Measurements from ENCODE around the gene KCNAB1. TPM values are rescaled to one million over a fixed set of nuclear protein-coding genes. Genes with fewer than 3 reads are reported as not detected.
"Not testable (repeated sequence)": the region's sequence is repeated elsewhere in the genome, so short reads cannot be mapped to it uniquely, and the experiment has no call there.

KCNAB1 gene
- total RNA-seq, 3 donors from 2014 or later, result 0.65 to 13.5 (median 1.2) TPM

DNA sequence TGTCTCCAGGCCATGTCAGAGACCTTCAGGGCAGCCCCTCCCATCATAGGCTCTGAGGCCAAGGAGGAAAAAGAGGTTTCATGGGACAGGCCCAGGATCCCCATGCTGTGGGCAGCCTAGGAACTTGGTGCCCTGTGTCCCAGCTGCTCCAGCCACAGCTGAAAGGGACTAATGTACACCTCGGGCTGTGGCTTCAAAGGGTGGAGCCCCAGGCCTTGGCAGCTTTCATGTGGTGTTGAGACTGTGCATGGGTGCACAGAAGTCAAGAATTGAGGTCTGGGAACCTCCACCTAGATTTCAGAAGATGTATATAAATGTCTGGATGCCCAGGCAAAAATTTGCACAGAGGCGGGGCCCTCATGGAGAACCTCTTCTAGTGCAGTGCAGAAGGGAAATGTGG, 441.2 kb downstream of the KCNAB1 start:
- Histone ChIP-seq H3K9me3 (no peaks in the 10 kb centered on the region), H3K36me3 (ENCODE audit: low read depth) (no peaks in the 10 kb centered on the region), H3K4me1 (ENCODE audit: low read depth) (no peaks in the 10 kb centered on the region), H3K4me3 (no peak overlapping the region)
- DNase-seq (no peak), ATAC-seq (peak; percentile 37)
- intact Hi-C loops (cut with DNase I, micrococcal nuclease), result loop anchor here in 1 of 2 donors (10.0 kb wide), 1 partner anchor 103 kb away; no protein-coding TSS in a partner anchor
- TF ChIP-seq, protein P1, sequence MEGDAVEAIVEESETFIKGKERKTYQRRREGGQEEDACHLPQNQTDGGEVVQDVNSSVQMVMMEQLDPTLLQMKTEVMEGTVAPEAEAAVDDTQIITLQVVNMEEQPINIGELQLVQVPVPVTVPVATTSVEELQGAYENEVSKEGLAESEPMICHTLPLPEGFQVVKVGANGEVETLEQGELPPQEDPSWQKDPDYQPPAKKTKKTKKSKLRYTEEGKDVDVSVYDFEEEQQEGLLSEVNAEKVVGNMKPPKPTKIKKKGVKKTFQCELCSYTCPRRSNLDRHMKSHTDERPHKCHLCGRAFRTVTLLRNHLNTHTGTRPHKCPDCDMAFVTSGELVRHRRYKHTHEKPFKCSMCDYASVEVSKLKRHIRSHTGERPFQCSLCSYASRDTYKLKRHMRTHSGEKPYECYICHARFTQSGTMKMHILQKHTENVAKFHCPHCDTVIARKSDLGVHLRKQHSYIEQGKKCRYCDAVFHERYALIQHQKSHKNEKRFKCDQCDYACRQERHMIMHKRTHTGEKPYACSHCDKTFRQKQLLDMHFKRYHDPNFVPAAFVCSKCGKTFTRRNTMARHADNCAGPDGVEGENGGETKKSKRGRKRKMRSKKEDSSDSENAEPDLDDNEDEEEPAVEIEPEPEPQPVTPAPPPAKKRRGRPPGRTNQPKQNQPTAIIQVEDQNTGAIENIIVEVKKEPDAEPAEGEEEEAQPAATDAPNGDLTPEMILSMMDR (IDR thresholded peaks at IDR 0.05), result no peak

- DNase-seq; H3K4me3 ChIP-seq; H3K36me3 ChIP-seq (ENCODE audit: low read depth); H3K9me3 ChIP-seq; H3K4me1 ChIP-seq (ENCODE audit: low read depth); ATAC-seq: not testable (repeated sequence)
- intact Hi-C loops (cut with DNase I, micrococcal nuclease), result loop anchor here in 1 of 2 donors (10.0 kb wide), 1 partner anchor 102 kb away; no protein-coding TSS in a partner anchor
Measured at GRCh38 chr3:156562486-156562885, 442.1 kb downstream of the KCNAB1 start.

DNA sequence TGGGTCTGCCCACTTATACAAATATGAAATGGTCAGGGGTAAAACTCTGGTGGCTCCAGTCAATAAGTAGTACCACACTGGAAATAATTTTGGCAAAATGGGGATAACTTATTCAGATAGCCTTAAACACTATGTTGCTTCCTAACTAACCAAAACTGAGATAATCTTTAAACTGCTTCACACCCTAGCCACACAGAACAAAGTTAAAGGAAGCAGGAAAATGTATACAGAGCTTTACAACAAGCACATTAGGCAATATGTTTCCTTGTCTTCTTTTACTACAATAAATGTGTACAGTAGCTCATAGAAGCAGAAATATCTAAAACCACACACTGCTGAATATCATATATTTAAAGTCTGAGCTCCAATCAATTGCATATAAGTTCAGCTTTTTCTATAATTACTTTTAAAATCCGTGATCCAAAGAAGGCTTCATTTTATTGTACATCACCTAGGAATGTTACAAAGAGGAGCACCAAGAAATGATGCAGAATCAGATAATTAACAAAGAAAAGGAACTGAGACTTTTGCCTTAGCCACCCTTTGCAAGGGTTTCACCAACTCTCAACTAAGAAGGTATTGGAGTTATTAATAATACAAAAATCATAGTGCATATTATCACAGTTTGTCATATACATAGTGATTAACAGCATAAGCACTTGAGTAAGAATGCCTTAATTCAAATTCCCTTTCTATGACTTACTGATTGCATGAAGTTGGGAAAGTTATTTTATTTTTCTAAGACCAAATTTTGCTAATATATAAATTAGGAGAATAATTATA, 443.7 kb downstream of the KCNAB1 start:
- DNase-seq (no peak), ATAC-seq (peak; percentile 95)
- no peak overlapping the region for H3K4me3 ChIP-seq
- H3K4me1 ChIP-seq (ENCODE audit: low read depth), result no peaks in the 10 kb centered on the region
- intact Hi-C loops (cut with DNase I, micrococcal nuclease), result loop anchor here in 1 of 2 donors (10.0 kb wide), 1 partner anchor 101 kb away; no protein-coding TSS in a partner anchor
- no peaks in the 10 kb centered on the region for H3K9me3 ChIP-seq
- H3K36me3 ChIP-seq (ENCODE audit: low read depth), result no peaks in the 10 kb centered on the region
- TF ChIP-seq, protein P1 (IDR thresholded peaks at IDR 0.05), result no peak

GRCh38 chr3:156569016-156569415, 448.6 kb downstream of the KCNAB1 start:
- ATAC-seq, result not testable (repeated sequence)

DNA sequence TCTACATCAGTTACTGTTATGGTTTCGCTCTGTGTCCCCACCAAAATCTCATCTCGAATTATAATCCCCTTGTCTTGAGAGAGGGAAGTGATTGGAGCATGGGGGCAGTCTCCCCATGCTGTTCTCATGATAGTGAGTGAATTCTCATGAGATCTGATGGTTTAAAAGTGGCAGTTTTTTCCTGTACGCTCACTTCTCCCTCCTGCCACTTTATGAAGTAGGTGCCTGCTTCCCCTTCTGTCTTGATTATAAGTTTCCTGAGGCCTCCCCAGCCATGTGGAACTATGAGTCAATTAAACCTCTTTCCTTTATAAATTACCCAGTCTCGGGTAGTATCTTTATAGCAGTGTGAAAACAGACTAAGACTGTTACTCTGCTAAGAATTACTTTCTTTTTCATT, 449.5 kb downstream of the KCNAB1 start:
- not testable (repeated sequence) for ATAC-seq; H3K36me3 ChIP-seq (ENCODE audit: low read depth); H3K4me1 ChIP-seq (ENCODE audit: low read depth); H3K9me3 ChIP-seq; DNase-seq; H3K4me3 ChIP-seq
- intact Hi-C loops (cut with DNase I, micrococcal nuclease), result loop anchor here in 1 of 2 donors (10.0 kb wide), 1 partner anchor 95 kb away; no protein-coding TSS in a partner anchor

More at GRCh38 chr3:156569016-156569415, 448.6 kb downstream of the KCNAB1 start:
- not testable (repeated sequence) for H3K4me1 ChIP-seq (ENCODE audit: low read depth); H3K4me3 ChIP-seq; H3K9me3 ChIP-seq; H3K36me3 ChIP-seq (ENCODE audit: low read depth); DNase-seq
- intact Hi-C loops (cut with DNase I, micrococcal nuclease), result loop anchor here in 1 of 2 donors (10.0 kb wide), 1 partner anchor 96 kb away; no protein-coding TSS in a partner anchor

- ATAC-seq (no peak), DNase-seq (no peak)
- Histone ChIP-seq H3K4me1 (ENCODE audit: low read depth) (no peaks in the 10 kb centered on the region), H3K4me3 (no peak overlapping the region), H3K36me3 (ENCODE audit: low read depth) (no peaks in the 10 kb centered on the region), H3K9me3 (no peaks in the 10 kb centered on the region)
- TF ChIP-seq, protein P1 (IDR thresholded peaks at IDR 0.05), result no peak
- intact Hi-C loops (cut with DNase I, micrococcal nuclease), result no loop called here
Measured at GRCh38 chr3:156575641-156576040, 455.3 kb downstream of the KCNAB1 start.

DNA sequence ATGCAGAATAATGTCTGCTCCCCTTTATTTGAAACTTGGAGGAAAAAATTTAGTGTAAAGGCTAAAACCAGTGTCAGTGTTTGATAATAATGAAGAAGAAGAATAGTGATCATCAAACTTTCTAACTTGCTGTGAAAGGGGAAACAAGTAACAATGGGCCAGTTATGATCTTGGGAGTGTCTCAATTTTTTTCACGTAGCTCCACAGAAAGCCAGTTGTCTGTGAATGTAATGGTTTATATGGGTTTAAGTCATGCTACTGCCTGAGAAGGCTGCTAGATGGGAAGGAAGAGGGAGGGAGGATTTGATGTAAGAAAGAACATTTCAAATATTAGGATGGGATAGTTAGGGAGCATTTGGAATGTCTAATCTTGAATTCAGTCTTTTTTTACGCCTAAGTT, 455.7 kb downstream of the KCNAB1 start:
- TF ChIP-seq, protein P1 (IDR thresholded peaks at IDR 0.05), result no peak
- DNase-seq (no peak), ATAC-seq (no peak)
- Histone ChIP-seq H3K36me3 (ENCODE audit: low read depth) (no peaks in the 10 kb centered on the region), H3K4me1 (ENCODE audit: low read depth) (no peaks in the 10 kb centered on the region), H3K9me3 (no peaks in the 10 kb centered on the region), H3K4me3 (no peak overlapping the region)
- intact Hi-C loops (cut with DNase I, micrococcal nuclease), result no loop called here

All from mucosa of descending colon (tissue), 3 donors.